ENCODE results near the gene ZG16. TPM values are rescaled to one million over a fixed set of nuclear protein-coding genes. Genes with fewer than 3 reads are reported as not detected.
"Not testable (repeated sequence)": the region's sequence is repeated elsewhere in the genome, so short reads cannot be mapped to it uniquely, and the experiment has no call there.

The ZG16 gene
- total RNA-seq, 1 donor from 2014 or later, result not detected

DNA sequence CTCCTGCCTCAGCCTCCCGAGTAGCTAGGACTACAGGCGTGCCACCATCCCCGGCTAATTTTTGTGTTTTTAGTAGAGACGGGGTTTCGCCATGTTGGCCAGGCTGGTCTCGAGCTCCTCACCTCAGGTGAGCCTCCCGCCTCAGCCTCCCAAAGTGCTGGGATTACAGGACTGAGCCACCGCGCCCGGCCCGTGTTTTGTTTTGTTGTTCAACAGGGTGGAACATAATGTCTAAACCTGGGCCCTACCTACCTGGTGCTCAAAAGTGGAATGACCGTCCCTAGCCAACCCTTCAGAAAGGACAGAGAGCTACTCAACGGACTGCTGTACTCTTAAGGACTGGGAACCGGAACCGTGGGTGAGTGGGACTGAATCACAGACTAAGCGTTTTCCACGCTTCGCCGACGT lies 11.7 kb downstream of the ZG16 start:
- no peak for DNase-seq

DNA sequence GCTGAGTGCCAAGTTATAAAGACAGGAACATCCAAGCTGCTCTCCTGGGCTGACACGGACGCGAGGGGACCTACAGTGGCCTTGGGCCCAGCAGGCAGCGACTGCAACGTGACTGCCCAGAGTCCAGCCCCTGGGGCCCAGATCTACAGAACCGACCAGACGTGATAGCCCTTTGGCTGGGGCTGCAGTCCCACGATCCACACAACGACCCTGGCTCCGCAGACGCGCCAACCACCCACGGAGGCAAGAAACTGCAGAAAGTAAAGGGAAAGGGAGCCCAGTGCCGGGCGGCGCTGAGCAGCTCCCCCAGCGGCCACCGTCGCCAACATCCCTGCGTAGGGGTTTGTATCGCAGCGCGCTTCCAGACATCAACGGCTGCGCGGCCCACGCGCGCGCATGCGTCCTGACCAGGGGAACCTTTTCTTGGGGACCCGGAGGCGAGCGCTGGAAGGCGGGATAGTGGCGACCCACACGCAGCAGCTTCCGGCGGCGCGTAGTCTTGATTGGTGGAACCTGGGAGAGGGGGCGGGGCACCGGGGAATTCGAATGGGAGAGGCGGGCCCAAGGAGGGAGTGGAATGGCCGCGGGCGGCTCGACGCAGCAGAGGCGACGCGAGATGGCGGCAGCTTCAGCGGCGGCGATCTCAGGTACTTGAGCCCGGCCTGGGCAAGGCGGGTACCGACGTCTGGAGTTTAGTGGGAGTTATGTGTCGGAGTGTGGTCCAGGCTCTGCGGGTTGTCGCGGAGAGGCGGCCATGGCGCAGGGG lies 12.3 kb downstream of the ZG16 start, which contains the start of gene KIF22:
Gene KIF22 (plus strand): TSS at position 569 of the 766 bp plus-strand sequence. CDS start 9 bp downstream, at position 578.
- peak; percentile 98 for DNase-seq

DNA sequence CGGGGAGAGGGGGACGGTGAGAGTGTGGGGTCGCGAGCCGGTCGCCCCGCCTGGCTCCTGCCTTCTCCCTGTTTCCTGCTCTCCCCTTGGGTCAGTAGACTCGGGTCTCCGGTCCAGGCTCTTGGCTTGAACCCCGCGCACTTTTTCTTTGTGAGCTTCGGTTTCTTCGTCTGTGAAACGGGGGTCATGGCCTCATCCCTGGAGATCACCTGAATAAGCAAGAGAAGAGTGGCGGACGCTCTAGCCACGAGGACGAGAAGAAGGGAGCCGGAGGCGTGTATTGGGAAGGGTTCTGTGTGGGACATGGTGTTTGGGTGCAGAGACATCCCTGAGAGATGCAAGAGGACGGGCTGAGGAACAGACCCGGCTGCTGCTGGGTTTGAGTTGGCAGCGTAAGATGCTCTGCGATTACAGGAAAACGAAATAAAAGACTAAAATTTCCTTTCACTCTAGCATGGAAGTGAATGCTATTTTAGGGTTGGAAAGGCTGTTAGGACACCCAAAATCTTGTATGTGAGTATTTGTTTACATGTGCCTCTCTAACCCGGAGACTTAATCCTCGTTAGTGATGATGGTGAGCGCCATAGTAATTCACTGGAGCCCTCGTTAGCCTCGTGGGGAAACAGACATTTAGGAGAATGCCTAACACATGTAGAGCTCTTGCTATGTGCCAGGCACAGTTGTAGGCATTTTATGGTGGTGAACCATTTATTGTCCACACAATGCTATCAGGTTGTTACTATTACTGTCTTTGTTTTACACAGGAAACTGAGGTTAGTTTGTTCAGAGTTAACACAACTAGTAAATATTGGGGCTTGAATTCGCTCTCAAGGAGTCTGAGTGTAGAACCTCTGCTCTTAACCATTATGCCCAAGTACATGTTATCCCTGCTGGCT lies 13.1 kb downstream of the ZG16 start:
- DNase-seq, result no peak

DNA sequence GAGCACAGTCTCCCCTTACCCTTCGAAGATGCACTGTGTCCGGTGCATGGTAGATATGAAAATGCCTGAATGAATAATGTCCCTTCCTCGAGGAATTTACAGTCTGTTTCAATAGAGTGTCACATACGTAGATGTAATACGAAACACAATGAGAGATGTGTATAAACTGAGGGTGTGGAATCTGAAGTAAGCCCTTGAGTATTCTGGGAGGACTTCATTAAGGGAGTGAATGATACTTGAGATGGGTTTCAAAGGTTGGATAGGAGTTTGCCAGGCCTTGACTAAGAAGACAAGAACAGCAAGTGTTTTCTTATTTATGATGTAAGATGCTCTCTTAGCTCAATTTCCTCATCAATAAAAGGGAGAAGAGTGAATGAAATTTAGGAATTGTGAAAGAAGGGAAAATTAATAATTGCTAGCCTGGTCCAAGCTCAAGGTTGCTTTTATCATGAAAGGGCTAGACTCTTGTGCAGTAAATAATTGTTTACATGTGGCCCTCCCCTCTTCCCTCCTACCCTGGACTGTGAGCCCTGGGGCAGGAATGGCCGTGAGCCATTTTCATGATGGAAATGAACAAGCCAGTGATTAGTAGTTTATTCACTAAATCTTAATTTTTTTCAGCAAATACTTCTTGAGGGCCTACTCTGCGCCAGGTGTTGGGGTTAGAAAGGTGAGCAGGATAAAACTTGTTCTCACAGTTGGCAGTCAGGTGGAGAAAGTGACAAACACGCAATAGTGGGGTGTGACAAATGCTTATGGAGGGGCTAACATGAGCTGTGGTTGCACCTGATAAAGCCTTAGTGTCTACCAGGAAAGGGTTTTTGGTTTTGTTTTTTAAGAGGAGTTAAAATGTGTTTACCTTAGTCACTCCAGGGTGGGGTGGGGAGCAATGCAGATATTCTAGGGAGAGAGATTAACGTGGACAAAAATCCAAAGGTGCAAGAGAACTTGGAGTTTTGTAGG lies 14.1 kb downstream of the ZG16 start:
- DNase-seq, result no peak

DNA sequence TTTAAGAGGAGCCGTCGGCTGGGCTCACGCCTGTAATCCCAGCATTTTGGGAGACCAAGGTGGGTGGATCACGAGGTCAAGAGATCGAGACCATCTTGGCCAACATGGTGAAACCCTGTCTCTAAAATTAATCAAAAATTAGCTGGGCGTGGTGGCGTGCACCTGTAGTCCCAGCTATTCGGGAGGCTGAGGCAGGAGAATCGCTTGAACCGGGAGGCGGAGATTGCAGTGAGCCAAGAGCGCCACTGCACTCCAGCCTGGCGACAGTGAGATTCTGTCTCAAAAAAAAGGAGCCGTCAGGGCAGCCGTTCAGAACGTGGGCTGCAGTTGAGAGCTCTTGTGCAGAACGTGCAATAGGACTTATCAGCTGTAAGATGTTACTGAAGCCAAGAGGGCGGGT lies 15.1 kb downstream of the ZG16 start:
- not testable (repeated sequence) for DNase-seq

DNA sequence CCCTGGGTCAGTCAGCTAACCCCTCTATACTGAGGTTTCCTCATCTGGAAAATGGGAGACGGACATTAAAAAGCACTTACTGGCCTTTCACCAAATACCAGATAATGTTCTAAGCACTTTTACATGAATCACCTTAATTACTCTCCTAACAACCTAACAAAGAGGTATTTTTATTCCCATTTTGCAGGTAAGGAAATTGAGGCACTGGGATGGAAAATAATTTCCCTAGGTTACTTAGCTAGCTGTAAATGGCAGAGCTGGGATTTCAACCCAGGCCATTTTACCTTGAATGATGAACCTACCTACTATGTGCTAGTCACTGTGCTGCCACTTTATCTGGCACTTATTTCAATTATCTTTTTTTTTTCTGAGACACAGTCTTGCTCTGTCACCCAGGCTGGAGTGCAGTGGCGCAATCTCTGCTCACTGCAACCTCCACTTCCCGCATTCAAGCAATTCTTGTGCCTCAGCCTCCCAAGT lies 16.2 kb downstream of the ZG16 start:
- no peak for DNase-seq

DNA sequence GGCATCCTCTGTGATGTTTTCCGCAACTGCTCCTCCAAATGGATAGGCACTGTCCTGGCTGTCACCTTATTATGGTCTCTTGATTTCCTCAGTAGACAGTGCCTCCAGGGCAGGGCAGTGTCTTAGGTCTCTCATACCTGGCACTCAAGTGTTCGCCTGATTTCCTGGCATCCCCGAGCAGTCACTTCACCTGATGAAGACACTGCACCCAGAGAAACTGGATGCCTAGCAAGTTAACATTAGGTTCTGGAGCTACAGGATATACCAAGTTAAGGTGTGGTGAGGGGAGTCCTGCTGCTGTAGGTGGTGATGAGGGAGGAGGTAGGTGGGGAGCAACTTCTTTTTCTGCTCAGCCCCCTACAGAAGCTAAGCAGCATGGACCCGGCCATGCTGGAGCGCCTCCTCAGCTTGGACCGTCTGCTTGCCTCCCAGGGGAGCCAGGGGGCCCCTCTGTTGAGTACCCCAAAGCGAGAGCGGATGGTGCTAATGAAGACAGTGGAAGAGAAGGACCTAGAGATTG lies 24.4 kb downstream of the ZG16 start:
- DNase-seq, result no peak

DNA sequence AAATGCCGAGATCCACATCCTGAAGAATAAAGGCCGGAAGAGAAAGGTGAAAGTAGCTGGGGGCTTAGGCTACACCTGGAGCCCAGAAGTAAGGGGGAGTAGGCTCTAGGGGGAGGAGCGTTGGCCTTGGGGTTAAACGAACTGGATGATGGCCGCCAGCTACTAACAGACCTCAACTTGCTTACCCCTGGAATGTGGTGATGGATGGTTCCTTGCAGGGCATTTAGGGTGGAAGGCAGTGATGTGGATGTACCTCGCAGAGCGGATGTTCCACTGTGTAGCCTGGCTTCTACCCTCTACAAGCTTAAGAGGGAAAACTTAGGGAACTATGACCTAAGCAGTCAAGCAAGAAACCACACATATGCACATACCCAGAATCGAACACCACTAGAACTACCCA lies 26.0 kb downstream of the ZG16 start:
- no peak for DNase-seq

DNA sequence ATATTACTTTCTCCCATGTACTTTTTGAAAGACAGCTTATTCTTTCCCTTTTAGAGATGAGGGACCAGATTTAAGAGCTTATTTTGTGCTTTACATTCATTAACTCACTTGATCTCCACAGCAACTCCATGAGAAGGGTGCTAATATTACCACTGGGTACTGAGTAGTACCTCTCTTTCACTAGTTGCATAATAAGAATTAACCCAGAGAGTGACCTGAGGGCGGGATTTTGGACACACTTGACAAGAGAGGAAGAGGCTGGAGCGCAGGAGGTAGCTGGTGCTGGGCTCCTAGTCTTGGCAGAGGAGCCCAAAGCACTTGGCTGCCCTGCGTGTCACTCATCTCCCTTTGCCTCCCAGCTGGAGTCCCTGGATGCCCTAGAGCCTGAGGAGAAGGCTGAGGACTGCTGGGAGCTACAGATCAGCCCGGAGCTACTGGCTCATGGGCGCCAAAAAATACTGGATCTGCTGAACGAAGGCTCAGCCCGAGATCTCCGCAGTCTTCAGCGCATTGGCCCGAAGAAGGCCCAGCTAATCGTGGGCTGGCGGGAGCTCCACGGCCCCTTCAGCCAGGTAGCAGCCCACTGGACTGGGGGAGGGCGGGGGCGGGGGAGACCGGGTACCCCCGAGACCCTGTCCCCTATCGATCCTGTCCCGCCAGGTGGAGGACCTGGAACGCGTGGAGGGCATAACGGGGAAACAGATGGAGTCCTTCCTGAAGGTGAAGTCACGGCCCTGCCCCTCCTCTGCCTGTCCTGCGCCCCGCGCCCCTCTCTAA lies 26.6 kb downstream of the ZG16 start:
- DNase-seq, result peak; percentile 65

DNA sequence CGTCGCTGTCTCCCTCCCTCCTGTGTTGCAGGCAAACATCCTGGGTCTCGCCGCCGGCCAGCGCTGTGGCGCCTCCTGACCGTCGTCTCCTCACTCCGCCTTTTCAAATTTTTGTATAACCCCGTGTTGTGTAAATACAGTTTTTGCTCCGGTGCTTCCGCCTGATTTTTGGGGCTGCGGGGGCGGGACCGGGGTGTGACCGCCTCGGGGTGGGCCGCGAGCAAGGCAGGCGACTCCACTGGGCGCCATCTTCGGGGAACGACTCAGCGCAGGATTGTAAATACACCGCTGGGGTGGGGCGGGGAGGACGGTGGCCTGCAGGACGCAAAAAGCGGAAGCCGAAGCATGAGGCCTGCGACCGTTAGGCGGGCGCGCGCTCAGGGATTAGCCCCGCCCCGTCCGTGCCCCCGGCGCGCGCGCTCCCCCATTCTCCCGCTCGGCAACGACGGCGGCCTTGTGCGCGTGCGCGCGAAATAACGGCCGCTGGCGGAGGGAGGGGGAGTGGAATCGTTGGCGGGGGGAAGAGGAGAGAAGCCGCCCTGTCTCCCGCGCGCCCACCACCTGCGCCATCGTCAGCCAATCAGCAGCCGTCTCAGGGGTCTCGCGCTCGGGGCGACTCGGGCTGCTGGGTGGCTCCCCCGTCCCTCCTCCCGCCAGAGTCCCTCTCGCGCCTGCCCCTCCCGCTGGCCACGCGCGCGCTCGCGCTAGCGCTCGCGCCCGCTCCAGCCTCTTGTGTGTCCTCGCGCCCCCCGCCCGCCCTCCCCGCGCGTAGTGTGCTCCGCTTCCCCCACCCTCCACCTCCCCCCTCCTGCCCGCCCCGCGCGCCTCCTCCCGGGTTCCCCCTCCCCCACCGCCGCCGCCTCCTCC lies 27.4 kb downstream of the ZG16 start:
- DNase-seq, result peak; percentile 97

DNA sequence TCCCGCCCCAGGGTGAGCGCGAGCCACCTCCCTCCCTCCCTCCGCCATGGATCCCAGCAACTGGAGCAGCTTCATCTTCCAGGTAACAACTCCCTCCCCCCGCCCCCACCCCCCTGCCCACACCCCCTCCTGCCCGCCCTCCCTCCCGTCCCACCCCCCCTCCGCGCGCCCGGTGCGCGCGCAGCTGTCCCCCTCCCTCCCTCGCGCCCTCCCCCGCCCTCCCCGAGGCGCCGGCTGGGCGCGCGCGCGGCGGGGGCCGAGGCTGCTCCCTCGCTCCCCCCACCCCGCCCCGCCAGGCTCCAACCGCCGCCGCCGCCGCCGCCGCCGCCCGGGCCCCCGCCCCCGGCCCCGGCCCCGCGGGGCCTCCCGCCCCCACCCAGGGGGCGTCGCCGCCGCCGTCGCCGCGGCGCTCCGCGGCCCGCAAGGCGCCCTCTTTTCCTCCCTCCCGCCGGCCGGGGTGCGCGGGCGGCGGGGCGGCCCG lies 28.1 kb downstream of the ZG16 start, which contains the start of gene MAZ:
Gene MAZ (plus strand): TSS at position 431 of the 481 bp plus-strand sequence. CDS start 173 bp downstream, outside the sequence.
- no peak for DNase-seq

DNA sequence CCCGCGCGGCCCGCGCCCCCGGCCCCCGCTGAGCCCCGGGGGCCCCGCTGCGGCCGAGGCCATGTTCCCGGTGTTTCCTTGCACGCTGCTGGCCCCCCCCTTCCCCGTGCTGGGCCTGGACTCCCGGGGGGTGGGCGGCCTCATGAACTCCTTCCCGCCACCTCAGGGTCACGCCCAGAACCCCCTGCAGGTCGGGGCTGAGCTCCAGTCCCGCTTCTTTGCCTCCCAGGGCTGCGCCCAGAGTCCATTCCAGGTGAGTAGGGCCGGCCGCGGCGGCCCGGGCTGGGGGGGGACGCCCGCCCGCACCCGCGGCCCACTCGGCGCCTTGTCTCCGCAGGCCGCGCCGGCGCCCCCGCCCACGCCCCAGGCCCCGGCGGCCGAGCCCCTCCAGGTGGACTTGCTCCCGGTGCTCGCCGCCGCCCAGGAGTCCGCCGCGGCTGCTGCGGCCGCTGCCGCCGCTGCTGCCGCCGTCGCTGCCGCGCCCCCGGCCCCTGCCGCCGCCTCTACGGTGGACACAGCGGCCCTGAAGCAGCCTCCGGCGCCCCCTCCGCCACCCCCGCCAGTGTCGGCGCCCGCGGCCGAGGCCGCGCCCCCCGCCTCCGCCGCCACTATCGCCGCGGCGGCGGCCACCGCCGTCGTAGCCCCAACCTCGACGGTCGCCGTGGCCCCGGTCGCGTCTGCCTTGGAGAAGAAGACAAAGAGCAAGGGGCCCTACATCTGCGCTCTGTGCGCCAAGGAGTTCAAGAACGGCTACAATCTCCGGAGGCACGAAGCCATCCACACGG lies 28.8 kb downstream of the ZG16 start:
- no peak for DNase-seq

DNA sequence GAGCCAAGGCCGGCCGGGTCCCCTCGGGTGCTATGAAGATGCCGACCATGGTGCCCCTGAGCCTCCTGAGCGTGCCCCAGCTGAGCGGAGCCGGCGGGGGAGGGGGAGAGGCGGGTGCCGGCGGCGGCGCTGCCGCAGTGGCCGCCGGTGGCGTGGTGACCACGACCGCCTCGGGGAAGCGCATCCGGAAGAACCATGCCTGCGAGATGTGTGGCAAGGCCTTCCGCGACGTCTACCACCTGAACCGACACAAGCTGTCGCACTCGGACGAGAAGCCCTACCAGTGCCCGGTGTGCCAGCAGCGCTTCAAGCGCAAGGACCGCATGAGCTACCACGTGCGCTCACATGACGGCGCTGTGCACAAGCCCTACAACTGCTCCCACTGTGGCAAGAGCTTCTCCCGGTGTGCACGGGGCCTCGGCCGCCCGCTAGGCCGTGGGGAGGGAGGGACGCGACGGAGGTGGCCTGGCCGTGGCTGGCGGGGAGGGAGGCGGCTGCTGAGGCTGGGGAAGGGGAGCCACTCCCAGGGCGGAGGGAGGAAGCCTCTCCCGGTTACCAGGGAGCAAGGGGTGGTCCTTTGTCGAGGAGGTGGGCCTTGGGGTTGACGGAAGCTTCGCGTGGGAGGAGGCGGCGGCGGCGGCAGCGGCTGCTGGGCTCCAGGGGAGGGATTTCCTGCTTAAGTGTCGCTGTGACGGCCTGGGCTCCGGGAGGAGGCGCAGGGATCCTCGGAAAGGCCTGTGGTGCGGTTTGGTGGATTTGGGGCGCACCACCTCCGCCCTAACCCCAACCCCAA lies 29.6 kb downstream of the ZG16 start:
- peak; percentile 79 for DNase-seq

DNA sequence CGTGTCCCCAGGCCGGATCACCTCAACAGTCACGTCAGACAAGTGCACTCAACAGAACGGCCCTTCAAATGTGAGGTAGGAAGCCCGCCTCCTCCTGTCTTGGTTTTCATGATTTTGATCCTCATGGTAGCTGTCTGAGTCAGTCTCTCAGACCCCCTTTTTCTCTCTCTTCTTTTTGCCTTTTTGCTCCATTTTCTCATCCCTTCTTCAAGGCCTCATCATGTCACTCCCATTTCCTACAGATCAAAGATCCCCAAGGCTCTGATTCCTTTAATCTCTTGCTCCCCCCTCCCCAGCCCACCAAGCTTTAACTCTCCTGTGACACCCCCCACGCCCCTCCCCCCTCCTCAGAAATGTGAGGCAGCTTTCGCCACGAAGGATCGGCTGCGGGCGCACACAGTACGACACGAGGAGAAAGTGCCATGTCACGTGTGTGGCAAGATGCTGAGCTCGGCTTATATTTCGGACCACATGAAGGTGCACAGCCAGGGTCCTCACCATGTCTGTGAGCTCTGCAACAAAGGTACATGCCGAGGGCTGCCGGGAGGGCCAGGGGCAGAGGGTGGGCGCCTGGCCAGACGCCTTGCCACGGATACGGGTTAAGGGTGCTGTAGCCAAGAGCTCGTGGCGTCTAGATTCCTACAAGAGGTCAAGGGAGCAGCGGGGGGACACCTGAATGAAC lies 30.3 kb downstream of the ZG16 start:
- no peak for DNase-seq

DNA sequence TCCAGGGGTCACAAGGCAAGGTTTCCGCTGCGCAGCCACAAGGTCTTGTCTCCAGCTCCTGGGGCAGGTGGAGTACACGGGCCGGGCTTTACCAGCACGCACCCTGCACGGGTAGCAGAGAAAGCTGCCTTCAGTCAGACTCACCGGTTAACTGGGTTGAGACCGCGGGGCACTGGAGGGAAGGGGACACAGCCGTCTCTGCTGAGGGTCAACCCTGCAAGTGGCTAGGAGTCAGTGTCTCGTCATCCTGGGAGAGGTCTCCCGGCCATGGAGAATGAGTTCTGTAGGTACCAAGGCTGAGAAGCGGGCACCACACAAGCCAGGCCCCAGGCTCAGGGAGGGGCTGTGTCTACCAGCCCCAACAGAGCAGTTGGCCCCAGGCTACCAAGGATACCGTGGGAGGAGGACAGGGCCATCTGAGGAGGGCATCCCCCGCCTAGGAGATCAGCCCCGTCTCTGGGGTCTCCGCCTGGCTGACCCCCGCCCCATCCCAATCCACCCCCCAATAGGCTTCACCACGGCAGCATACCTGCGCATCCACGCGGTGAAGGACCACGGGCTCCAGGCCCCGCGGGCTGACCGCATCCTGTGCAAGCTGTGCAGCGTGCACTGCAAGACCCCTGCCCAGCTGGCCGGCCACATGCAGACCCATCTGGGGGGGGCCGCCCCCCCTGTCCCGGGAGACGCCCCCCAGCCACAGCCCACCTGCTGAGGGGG lies 31.1 kb downstream of the ZG16 start:
- no peak for DNase-seq

DNA sequence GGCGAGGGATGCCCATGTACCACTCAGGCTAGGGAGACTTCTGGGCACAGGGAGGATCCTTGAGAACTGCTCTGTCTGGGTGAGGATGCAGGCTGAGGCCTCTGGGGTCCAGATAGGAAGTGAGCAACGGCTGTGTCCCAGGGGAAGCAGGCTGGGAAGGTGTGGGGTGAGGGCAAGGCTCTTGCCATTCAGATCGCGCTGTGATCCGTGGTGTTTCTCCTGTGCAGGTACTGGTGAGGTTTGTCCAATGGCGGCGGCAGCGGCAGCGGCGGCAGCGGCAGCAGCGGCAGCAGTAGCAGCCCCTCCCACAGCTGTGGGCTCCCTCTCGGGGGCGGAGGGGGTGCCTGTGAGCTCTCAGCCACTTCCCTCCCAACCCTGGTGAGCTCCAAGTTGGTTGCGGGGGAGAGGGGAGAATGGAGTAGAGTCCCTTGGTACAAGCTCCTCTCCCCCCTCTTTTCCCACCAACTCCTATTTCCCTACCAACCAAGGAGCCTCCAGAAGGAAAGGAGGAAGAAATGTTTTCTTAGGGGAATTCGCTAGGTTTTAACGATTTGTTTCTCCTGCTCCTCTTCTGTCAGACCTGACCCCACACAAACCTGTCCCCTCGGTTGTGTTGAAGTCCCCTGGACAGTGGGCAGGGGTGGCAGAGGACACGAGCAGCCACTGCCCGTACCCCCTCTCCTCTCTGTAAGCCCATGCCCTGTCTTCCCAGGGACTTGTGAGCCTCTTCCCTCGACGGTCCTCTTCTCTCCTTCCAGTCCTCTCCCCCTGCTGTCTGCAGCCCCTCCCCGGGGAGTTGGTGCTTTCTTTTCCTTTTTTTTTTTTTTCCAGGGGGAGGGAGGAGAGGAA lies 32.0 kb downstream of the ZG16 start:
- no peak for DNase-seq

Measured in occipital lobe (tissue), 2 donors.